Naive thymus-derived CD4-positive, alpha-beta T cell (primary cell): Measurements from ENCODE around the gene CLIC5. TPM values are rescaled to one million over a fixed set of nuclear protein-coding genes. Genes with fewer than 3 reads are reported as not detected.
A peak's percentile ranks its signal among the peaks of the same experiment; 100 is the strongest.

Source experiments
- ATAC-seq: fragments of 150-1000 bp; cut with Tn5 transposase; 2 replicates; pipeline ENCODE4 v1.10.0; 2021; ENCODE audit warnings: mild to moderate bottlenecking, moderate library complexity
- CTCF ChIA-PET: fragments of 350-600 bp; sonication (Branson Sonifier 250); formaldehyde crosslinking; loops from one replicate; lab custom pipeline; 2021; ENCODE audit warnings: antibody characterized with exemption; lab: Charles Lee
- POLR2A ChIA-PET: fragments of 350-600 bp; sonication (Branson Sonifier 250); formaldehyde crosslinking; loops from one replicate; lab custom pipeline; 2021; ENCODE audit warnings: antibody characterized with exemption, inconsistent platforms; lab: Charles Lee
- DNase-seq, 9 donors: peaks; one replicate each; pipeline versions ENCODE4 v3.0.0 to v3.0.0-alpha.2; 2020 to 2022; ENCODE audit warnings: mixed read lengths in 1 of 9
- H3K27ac ChIP-seq: one replicate; pipeline ENCODE4 v1.7.0; 2013; ENCODE audit warnings: mild to moderate bottlenecking, low read depth, low read length, moderate library complexity
- H3K27me3 ChIP-seq, 2 donors: one replicate each; pipeline ENCODE4 v1.7.0; 2013; ENCODE audit warnings: low read length in 2 of 2, mild to moderate bottlenecking in 2 of 2, moderate library complexity in 2 of 2; ENCODE audit not compliant: control insufficient read depth in 2 of 2, insufficient read depth in 2 of 2
- H3K36me3 ChIP-seq, 3 experiments: 1 replicate in 2 of 3; 2 replicates in 1 of 3; pipeline ENCODE4 v1.7.0; 2013; ENCODE audit warnings: low read length in 3 of 3, mild to moderate bottlenecking in 3 of 3, moderate library complexity in 1 of 3; ENCODE audit not compliant: insufficient read depth in 3 of 3, control insufficient read depth in 2 of 3
- H3K4me1 ChIP-seq, 2 donors: one replicate each; pipeline ENCODE4 v1.7.0; 2013; ENCODE audit warnings: low read length in 2 of 2, mild to moderate bottlenecking in 2 of 2, moderate library complexity in 1 of 2; ENCODE audit not compliant: control insufficient read depth in 2 of 2, insufficient read depth in 2 of 2
- H3K4me3 ChIP-seq: 2 replicates; pipeline ENCODE4 v1.7.0; 2013; ENCODE audit warnings: mild to moderate bottlenecking, low read length
- H3K9me3 ChIP-seq, 3 experiments: 1 replicate in 2 of 3; 2 replicates in 1 of 3; pipeline ENCODE4 v1.7.0; 2013; ENCODE audit warnings: low read length in 3 of 3; ENCODE audit not compliant: control insufficient read depth in 2 of 3
- H3K27ac Mint-ChIP-seq, 9 donors: one replicate each; pipeline ENCODE4 v1.8.0; 2020 to 2022; ENCODE audit warnings: mixed read lengths in 9 of 9, mild to moderate bottlenecking in 8 of 9, moderate library complexity in 5 of 9, inconsistent platforms in 2 of 9
- H3K27me3 Mint-ChIP-seq, 5 donors: one replicate each; pipeline ENCODE4 v1.8.0; 2021 to 2022; ENCODE audit warnings: mixed read lengths in 5 of 5, mild to moderate bottlenecking in 1 of 5
- H3K36me3 Mint-ChIP-seq, 5 donors: one replicate each; pipeline ENCODE4 v1.8.0; 2020 to 2022; ENCODE audit warnings: mixed read lengths in 5 of 5, mild to moderate bottlenecking in 3 of 5, inconsistent platforms in 1 of 5
- H3K4me1 Mint-ChIP-seq, 7 donors: one replicate each; pipeline ENCODE4 v1.8.0; 2020 to 2022; ENCODE audit warnings: mixed read lengths in 7 of 7, mild to moderate bottlenecking in 3 of 7, inconsistent platforms in 1 of 7
- H3K4me3 Mint-ChIP-seq, 10 donors: one replicate each; pipeline ENCODE4 v1.8.0; 2020 to 2022; ENCODE audit warnings: mild to moderate bottlenecking in 10 of 10, mixed read lengths in 10 of 10, moderate library complexity in 6 of 10, inconsistent platforms in 2 of 10
- H3K9me3 Mint-ChIP-seq, 11 donors: one replicate each; pipeline ENCODE4 v1.8.0; 2020 to 2022; ENCODE audit warnings: mixed read lengths in 11 of 11, mild to moderate bottlenecking in 4 of 11, inconsistent platforms in 1 of 11, moderate library complexity in 1 of 11
- intact Hi-C, 2 donors: fragments of 100-400 bp; cut with micrococcal nuclease; formaldehyde crosslinking; loops; one replicate each; pipeline ENCODE4 v1.15.1; 2023
- polyA plus RNA-seq, 2 donors: library from polyadenylated mRNA; unstranded; fragments of 300-500 nt; fragmentation: Illumina TruSeq; gene quantifications; one replicate each; pipeline ENCODE4 v1.2.3, GENCODE V29; 2021
- total RNA-seq, 6 experiments: library from RNA in 5 of 6; stranded (reverse) in 5 of 6; gene quantifications; 1 replicate in 5 of 6; 2 replicates in 1 of 6; pipeline ENCODE4 v1.2.3 and lab custom pipeline; 2021 to 2026

The CLIC5 gene
- total and polyA plus RNA-seq, 7 experiments from 2014 or later, result 0.41 to 4.1 (median 2.6) TPM

DNA sequence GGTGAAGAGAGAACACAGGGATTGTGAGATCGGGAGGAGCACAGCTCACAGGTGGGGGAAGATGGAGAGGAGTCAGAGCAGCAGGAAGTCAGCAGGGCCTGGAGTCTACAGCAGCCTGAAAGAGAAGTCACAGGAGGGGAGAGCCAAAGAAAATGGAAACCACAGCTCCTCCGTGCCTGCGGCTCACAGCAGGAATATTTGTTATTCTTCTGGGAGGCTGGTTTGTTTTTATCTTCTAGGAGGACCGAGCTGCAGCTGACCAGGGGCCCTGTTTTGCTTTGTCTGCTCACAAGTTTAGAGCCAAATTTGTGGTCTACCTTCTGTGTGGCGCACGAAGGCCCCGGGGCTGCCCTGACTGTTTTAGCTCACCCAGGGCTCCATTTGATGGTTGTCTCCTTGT, 81.8 kb downstream of the CLIC5 start:
- DNase-seq (no peak), ATAC-seq (no peak)
- no peak overlapping the region for H3K4me3 ChIP-seq
- CTCF ChIA-PET, result interaction anchor here (0.8 to 1.0 kb wide), 2 partner anchors 10 to 123 kb away, joined by 3 read pairs; no protein-coding TSS in a partner anchor
- no peaks in the 10 kb centered on the region for H3K9me3 ChIP-seq
- H3K27me3 ChIP-seq, result no peaks in the 10 kb centered on the region
- H3K36me3 Mint-ChIP-seq, result no peaks in the 10 kb centered on the region
- POLR2A ChIA-PET, result no interaction called here
- H3K4me1 ChIP-seq, result no peaks in the 10 kb centered on the region
- H3K27ac Mint-ChIP-seq, result peak overlapping the region in 1 of 9 donors; percentile 73
- no peaks in the 10 kb centered on the region for H3K27me3 Mint-ChIP-seq
- H3K27ac ChIP-seq, result no peak overlapping the region
- H3K4me3 Mint-ChIP-seq, result no peak overlapping the region
- peaks cover 0 to 4% (median 0%) of the 10 kb centered on the region in 7 donors for H3K4me1 Mint-ChIP-seq
- H3K9me3 Mint-ChIP-seq, result no peaks in the 10 kb centered on the region
- intact Hi-C loops, result loop anchor here in 1 of 2 donors (5.0 to 10.0 kb wide), 3 partner anchors 78 to 1111 kb away; partner anchors contain the start of gene ADGRF1
- no peaks in the 10 kb centered on the region for H3K36me3 ChIP-seq

DNA sequence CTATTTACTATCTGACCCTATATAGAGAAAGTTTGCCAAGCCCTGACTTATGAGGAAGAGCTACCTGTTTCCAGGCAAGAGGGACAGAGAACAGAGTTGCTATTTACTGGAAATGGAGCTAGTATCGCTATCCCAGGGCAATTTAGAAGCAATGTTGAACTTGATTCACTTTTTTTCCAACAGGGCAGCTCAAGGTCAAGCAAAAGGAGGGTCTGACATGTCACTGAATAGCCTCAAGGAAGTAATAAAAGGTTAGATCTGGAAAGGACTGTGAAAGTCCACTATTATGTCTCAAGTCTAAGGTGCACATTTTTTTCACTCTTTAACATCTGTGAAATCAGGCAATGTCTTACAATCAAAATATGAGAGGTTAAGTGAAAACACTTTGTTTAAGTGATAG, 84.4 kb downstream of the CLIC5 start:
- H3K27me3 Mint-ChIP-seq, result no peaks in the 10 kb centered on the region
- intact Hi-C loops, result loop anchor here in 1 of 2 donors (5.0 to 10.0 kb wide), 3 partner anchors 81 to 1114 kb away; partner anchors contain the start of gene ADGRF1
- no peaks in the 10 kb centered on the region for H3K4me1 ChIP-seq
- no peak for DNase-seq
- no peak overlapping the region for H3K27ac ChIP-seq
- no peak for ATAC-seq
- H3K9me3 Mint-ChIP-seq, result no peaks in the 10 kb centered on the region
- H3K9me3 ChIP-seq, result no peaks in the 10 kb centered on the region
- CTCF ChIA-PET, result interaction anchor here (0.7 to 2.2 kb wide), 12 partner anchors 9 to 1300 kb away, joined by 3 to 20 read pairs (median 4); partner anchors contain the start of gene ENPP4
- no peaks in the 10 kb centered on the region for H3K36me3 Mint-ChIP-seq
- no peaks in the 10 kb centered on the region for H3K27me3 ChIP-seq
- H3K4me3 ChIP-seq, result no peak overlapping the region
- no peaks in the 10 kb centered on the region for H3K36me3 ChIP-seq
- POLR2A ChIA-PET, result no interaction called here
- no peak overlapping the region for H3K4me3 Mint-ChIP-seq
- no peak overlapping the region for H3K27ac Mint-ChIP-seq
- H3K4me1 Mint-ChIP-seq, result peaks cover 0 to 5% (median 0%) of the 10 kb centered on the region in 7 donors

DNA sequence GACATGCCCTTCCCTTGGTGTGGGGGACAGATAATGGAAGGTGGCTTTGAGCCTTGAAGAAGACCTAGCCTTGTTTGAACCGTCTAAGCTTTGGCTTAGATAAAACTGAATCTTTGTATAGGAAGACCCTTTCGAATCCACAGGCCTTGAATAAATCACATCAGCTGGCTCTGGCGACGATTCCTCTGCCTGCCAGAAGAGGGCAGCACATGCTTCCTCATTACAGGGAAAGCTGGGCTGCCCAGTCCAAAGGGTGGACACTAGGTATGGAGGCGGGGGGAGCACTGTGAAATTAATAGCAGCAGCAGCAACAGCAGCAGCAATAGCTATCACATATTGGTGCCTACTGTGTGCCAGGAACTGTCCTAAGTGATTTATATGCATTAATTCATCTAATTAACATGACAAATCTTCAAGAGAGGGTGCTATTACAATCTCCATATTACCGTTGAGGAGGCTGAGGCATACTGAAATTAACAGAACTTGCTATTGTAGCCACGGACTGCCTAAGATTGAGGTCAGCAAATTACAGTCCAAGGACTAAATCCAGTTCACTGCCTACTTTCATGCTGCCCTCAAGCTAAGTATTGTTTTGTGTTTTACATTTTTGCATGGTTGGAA, 85.1 kb downstream of the CLIC5 start:
- ChIA-PET POLR2A (no interaction called here), CTCF (interaction anchor here (0.6 to 2.2 kb wide), 18 partner anchors 8 to 1391 kb away, joined by 3 to 20 read pairs (median 4); partner anchors contain the start of gene ENPP4)
- Mint-ChIP-seq H3K9me3 (no peaks in the 10 kb centered on the region), H3K27me3 (peaks cover 0 to 5% (median 0%) of the 10 kb centered on the region in 5 donors), H3K4me3 (no peak overlapping the region), H3K27ac (no peak overlapping the region), H3K4me1 (peaks cover 0 to 5% (median 0%) of the 10 kb centered on the region in 7 donors), H3K36me3 (no peaks in the 10 kb centered on the region)
- H3K27me3 ChIP-seq, result no peaks in the 10 kb centered on the region
- no peaks in the 10 kb centered on the region for H3K9me3 ChIP-seq
- peak; percentile 71 for ATAC-seq
- DNase-seq, result peak in 8 of 9 donors; percentile 28 to 55 (median 43)
- H3K27ac ChIP-seq, result no peak overlapping the region
- no peaks in the 10 kb centered on the region for H3K4me1 ChIP-seq
- intact Hi-C loops, result loop anchor here (1.0 to 10.0 kb wide), 7 partner anchors 81 to 1114 kb away; partner anchors contain the start of genes ADGRF1 (in 1 of the 2) and ENPP4 (in 1 of the 2)
- no peaks in the 10 kb centered on the region for H3K36me3 ChIP-seq
- no peak overlapping the region for H3K4me3 ChIP-seq

DNA sequence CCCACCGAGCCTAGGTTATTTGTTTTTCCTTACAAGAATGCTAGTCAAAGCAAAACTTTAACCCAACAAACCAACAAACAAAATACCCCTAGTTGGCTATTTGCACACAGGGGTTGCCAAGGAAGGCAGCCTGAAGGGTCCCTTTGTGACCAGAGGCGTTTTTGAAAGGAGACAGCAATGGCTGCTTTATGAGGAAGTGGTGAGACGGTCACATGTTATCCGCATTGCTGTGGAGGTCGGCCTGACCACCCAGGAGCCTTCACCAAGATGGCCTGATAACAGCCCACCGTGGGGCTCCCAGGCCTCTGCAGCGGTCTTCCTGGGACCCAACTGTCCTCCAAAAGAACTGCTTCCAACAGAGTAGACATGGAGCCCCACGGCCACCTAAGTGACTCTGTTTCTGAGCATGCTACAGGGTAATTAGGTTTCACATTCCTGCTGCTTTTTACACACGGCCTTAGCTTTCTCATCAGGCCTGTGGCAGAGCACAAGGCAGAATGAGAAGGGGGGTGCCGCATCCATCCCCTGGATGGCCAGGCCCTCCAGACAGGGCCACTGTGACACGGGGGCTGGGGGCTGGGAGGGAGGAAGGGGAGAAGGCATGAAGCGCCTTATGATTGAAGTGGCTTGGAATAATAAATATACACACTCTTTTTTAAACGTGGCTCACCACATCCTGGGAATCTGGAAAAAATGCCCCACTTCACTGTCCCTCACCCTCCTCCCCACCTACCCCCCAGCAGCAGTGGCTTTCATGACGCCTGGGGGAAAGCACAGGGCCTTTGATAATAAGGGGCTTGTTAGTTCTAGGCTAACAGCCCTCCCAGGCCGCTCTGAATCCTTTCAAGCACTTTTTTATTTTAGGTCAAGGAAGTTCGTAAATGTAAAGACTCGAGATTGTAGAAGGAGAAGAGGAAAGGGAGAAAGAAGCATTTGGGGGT, 86.0 kb downstream of the CLIC5 start:
- H3K27ac ChIP-seq, result no peak overlapping the region
- Mint-ChIP-seq H3K4me3 (no peak overlapping the region), H3K4me1 (peaks cover 0 to 5% (median 0%) of the 10 kb centered on the region in 7 donors), H3K27me3 (peaks cover 0 to 5% (median 0%) of the 10 kb centered on the region in 5 donors), H3K27ac (no peak overlapping the region), H3K9me3 (no peaks in the 10 kb centered on the region), H3K36me3 (no peaks in the 10 kb centered on the region)
- POLR2A ChIA-PET, result no interaction called here
- no peaks in the 10 kb centered on the region for H3K36me3 ChIP-seq
- intact Hi-C loops, result loop anchor here (1.0 to 10.0 kb wide), 7 partner anchors 82 to 1115 kb away; partner anchors contain the start of genes ADGRF1 (in 1 of the 2) and ENPP4 (in 1 of the 2)
- no peaks in the 10 kb centered on the region for H3K4me1 ChIP-seq
- no peak overlapping the region for H3K4me3 ChIP-seq
- no peaks in the 10 kb centered on the region for H3K9me3 ChIP-seq
- ATAC-seq (no peak), DNase-seq (no peak)
- CTCF ChIA-PET, result interaction anchor here (0.7 to 2.2 kb wide), 14 partner anchors 7 to 1390 kb away, joined by 3 to 20 read pairs (median 4); partner anchors contain the start of gene ENPP4
- no peaks in the 10 kb centered on the region for H3K27me3 ChIP-seq

DNA sequence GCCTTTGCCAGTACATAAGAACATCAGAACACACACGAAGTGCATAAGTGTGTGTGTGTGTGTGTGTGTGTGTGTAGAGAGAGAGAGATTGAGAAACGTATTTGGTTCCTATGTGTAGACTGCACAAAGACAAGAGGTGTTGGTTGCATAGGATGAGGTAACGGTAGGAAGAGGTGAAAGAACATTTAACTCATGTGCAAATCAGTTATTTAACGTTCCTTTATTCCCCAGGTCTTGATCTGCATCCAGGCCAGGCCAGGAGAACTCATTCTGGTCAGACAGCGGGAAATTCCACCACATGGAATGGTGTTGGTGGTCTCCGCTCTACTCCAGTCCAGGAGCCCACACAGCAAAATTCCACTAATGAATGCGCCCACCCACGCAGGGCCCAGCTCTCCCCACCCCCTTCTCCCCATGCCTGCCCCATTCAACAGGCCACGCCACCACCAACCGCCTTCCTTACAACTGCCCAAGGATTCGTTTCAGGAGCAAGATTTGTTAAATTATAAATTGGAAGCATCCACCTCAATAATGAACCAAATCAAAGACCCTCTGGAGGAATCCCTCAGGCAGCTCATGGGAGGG, 86.8 kb downstream of the CLIC5 start:
- Histone ChIP-seq H3K4me1 (no peaks in the 10 kb centered on the region), H3K9me3 (no peaks in the 10 kb centered on the region), H3K4me3 (no peak overlapping the region), H3K27ac (no peak overlapping the region), H3K27me3 (no peaks in the 10 kb centered on the region), H3K36me3 (no peaks in the 10 kb centered on the region)
- Mint-ChIP-seq H3K27ac (no peak overlapping the region), H3K36me3 (no peaks in the 10 kb centered on the region), H3K4me3 (no peak overlapping the region), H3K27me3 (peaks cover 0 to 5% (median 0%) of the 10 kb centered on the region in 5 donors), H3K9me3 (no peaks in the 10 kb centered on the region), H3K4me1 (peaks cover 0 to 11% (median 0%) of the 10 kb centered on the region in 7 donors)
- CTCF ChIA-PET, result no interaction called here
- DNase-seq, result no peak
- POLR2A ChIA-PET, result no interaction called here
- intact Hi-C loops, result no loop called here
- ATAC-seq, result no peak
